Measurements from ENCODE around the gene NOX3. TPM values are rescaled to one million over a fixed set of nuclear protein-coding genes. Genes with fewer than 3 reads are reported as not detected.
A peak's percentile ranks its signal among the peaks of the same experiment; 100 is the strongest.

NOX3 gene
- total RNA-seq, 1 experiment from 2014 or later = not detected

DNA sequence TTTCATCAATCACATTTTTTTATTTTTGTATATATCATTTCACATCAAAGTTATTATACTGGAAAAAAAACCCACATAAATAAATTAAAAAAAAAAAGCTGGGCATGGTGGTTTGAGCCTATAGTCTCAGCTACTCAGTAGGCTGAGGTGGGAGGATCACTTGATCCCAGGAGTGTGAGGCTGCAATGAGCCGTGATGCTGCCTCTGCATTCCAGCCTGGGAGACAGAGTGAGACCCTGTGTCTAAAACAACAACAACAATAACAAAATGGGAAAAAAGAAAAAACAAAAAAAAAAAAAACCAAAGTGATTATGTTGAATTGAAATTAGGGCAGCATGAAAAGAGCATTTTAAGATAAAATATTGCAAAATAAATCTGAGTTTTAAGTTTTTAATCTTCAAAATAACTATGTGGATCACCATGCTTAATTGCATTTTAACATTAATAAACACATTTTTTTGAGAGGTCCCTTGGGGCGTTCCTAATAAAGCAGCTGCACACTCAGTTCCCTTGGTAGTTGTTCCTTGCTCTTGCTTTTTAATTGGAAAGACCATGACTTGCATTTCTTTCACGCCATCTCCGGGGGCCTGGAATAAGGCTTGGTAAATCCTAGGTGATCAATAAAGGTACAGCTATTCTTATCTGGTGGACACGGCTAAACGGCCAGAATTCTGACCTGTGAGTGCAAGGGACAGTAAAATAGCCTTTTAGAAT, 15.1 kb downstream of the NOX3 start:
- Histone ChIP-seq H2BK12ac (ENCODE audit: insufficient read length, low read depth, low read length) (no peak overlapping the region), H3T11ph (ENCODE audit: low read length) (no peak overlapping the region), H4K8ac (replicated peaks; ENCODE audit: insufficient read length, low read depth, low read length) (no peak overlapping the region), H3K4ac (ENCODE audit: low read depth, low read length) (no peak overlapping the region), H3K4me2 (ENCODE audit: insufficient read depth, insufficient read length, low read length) (no peak overlapping the region), H3K18ac (ENCODE audit: insufficient read length, low read depth, low read length) (no peak overlapping the region), H4K20me1 (ENCODE audit: control insufficient read depth, insufficient read depth, insufficient read length) (no peaks in the 10 kb centered on the region), H3K79me1 (ENCODE audit: insufficient read depth, low read depth, low read length, poor library complexity, severe bottlenecking) (no peaks in the 10 kb centered on the region), H3K79me2 (ENCODE audit: insufficient read depth, low read length) (no peaks in the 10 kb centered on the region), H2BK15ac (ENCODE audit: low read depth, low read length) (no peak overlapping the region), H2BK5ac (ENCODE audit: insufficient read length, low read length) (no peak overlapping the region), H2BK20ac (ENCODE audit: low read depth, low read length, poor library complexity, severe bottlenecking) (no peak overlapping the region), H3K9me3 (ENCODE audit: control insufficient read depth, low read depth, low read length) (no peaks in the 10 kb centered on the region), H3K27me3 (ENCODE audit: insufficient read depth, low read length) (no peaks in the 10 kb centered on the region), H3K27ac (ENCODE audit: insufficient read length, low read depth, low read length) (no peak overlapping the region), H3K9ac (ENCODE audit: extremely low read depth, insufficient read length, low read length) (no peak overlapping the region), H4K91ac (ENCODE audit: insufficient read length, low read depth, low read length) (no peak overlapping the region), H4K5ac (ENCODE audit: insufficient read length, low read depth, low read length) (no peak overlapping the region), H2BK120ac (ENCODE audit: low read depth, low read length, poor library complexity, severe bottlenecking) (no peak overlapping the region), H3K14ac (ENCODE audit: insufficient read depth, low read length) (no peak overlapping the region), H2AK5ac (ENCODE audit: insufficient read length, low read length) (no peak overlapping the region), H3K23ac (ENCODE audit: insufficient read length, low read depth, low read length) (no peak overlapping the region), H2AFZ (ENCODE audit: low read length) (no peak overlapping the region), H3K4me1 (ENCODE audit: insufficient read depth, low read length) (no peaks in the 10 kb centered on the region), H3K56ac (ENCODE audit: insufficient read length, low read depth, low read length) (no peak overlapping the region), H3K23me2 (ENCODE audit: insufficient read length, low read depth, low read length, poor library complexity, severe bottlenecking) (no peaks in the 10 kb centered on the region)
- no peaks in the 10 kb centered on the region for H3K27me3 Mint-ChIP-seq (ENCODE audit: low read depth)
- WGBS (ENCODE audit: extremely low coverage, insufficient read length, low lambda C conversion rate) = no CpG with 5 or more reads among the region's 6 CpGs
- H3K27ac Mint-ChIP-seq = peak overlapping the region in 1 of 3 experiments; percentile 58; a peak in 2 of 7 replicates
- no peak overlapping the region for H3K4me3 Mint-ChIP-seq
- H3K4me1 Mint-ChIP-seq = peaks cover 0 to 2% of the 10 kb centered on the region in 2 experiments; a peak in 1 of 4 replicates
- no peaks in the 10 kb centered on the region for H3K9me3 Mint-ChIP-seq
- TF ChIP-seq, protein P1, sequence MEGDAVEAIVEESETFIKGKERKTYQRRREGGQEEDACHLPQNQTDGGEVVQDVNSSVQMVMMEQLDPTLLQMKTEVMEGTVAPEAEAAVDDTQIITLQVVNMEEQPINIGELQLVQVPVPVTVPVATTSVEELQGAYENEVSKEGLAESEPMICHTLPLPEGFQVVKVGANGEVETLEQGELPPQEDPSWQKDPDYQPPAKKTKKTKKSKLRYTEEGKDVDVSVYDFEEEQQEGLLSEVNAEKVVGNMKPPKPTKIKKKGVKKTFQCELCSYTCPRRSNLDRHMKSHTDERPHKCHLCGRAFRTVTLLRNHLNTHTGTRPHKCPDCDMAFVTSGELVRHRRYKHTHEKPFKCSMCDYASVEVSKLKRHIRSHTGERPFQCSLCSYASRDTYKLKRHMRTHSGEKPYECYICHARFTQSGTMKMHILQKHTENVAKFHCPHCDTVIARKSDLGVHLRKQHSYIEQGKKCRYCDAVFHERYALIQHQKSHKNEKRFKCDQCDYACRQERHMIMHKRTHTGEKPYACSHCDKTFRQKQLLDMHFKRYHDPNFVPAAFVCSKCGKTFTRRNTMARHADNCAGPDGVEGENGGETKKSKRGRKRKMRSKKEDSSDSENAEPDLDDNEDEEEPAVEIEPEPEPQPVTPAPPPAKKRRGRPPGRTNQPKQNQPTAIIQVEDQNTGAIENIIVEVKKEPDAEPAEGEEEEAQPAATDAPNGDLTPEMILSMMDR (conservative IDR thresholded peaks at IDR 0.05) = no peak
- no peaks in the 10 kb centered on the region for H3K36me3 Mint-ChIP-seq (ENCODE audit: insufficient read depth in 1 of 3, low read depth in 3 of 3)
- no peak for DNase-seq
